DND-41 (cell line): ENCODE measurements around the gene GORAB.
A peak's percentile ranks its signal among the peaks of the same experiment; 100 is the strongest.

Source experiments
- ATAC-seq: fragments of 200-7000 bp; cut with Tn5 transposase; 3 replicates; pipeline ENCODE4 v1.9.1; 2021; ENCODE audit warnings: low read depth; ENCODE audit not compliant: insufficient read depth
- DNase-seq: peaks from one replicate; pipeline ENCODE4 v3.0.0-alpha.2; 2020
- H2AFZ ChIP-seq: 2 replicates; pipeline ENCODE4 v1.6.0; 2012; ENCODE audit warnings: low read depth, low read length
- H3K27ac ChIP-seq: 2 replicates; pipeline ENCODE4 v1.5.1; 2012; ENCODE audit warnings: low read length, inconsistent platforms
- H3K27me3 ChIP-seq: fragments of 200-600 bp; sonication (generic); 2 replicates; pipeline ENCODE4 v1.6.0; 2012; ENCODE audit warnings: low read length, mild to moderate bottlenecking, inconsistent platforms; ENCODE audit not compliant: insufficient read depth, poor library complexity
- H3K36me3 ChIP-seq: 2 replicates; pipeline ENCODE4 v1.5.1; 2012; ENCODE audit warnings: low read length, inconsistent platforms; ENCODE audit not compliant: insufficient read depth
- H3K4me1 ChIP-seq: 2 replicates; pipeline ENCODE4 v1.5.1; 2012; ENCODE audit warnings: mild to moderate bottlenecking, low read length; ENCODE audit not compliant: insufficient read depth
- H3K4me2 ChIP-seq: 2 replicates; pipeline ENCODE4 v1.6.0; 2012; ENCODE audit warnings: mild to moderate bottlenecking, moderate library complexity, low read length, inconsistent platforms; ENCODE audit not compliant: insufficient read depth
- H3K4me3 ChIP-seq, 2 experiments: fragments of 200-600 bp in 1 of 2; shearing (Covaris generic) in 1 of 2; 2 replicates each; pipeline ENCODE4 v1.5.1; 2012 to 2016; ENCODE audit warnings: inconsistent platforms in 2 of 2, low read length in 2 of 2, mild to moderate bottlenecking in 2 of 2, low read depth in 1 of 2, moderate library complexity in 1 of 2
- H3K79me2 ChIP-seq: 2 replicates; pipeline ENCODE4 v1.6.0; 2012; ENCODE audit warnings: low read length, inconsistent platforms; ENCODE audit not compliant: insufficient read depth
- H3K9ac ChIP-seq: 2 replicates; pipeline ENCODE4 v1.6.0; 2012; ENCODE audit warnings: low read depth, mild to moderate bottlenecking, inconsistent platforms, low read length, moderate library complexity
- H3K9me3 ChIP-seq: 2 replicates; pipeline ENCODE4 v1.5.1; 2012; ENCODE audit warnings: low read length, moderate library complexity, mild to moderate bottlenecking, inconsistent platforms; ENCODE audit not compliant: insufficient read depth, severe bottlenecking
- H4K20me1 ChIP-seq: 2 replicates; pipeline ENCODE4 v1.6.0; 2012; ENCODE audit warnings: low read length; ENCODE audit not compliant: insufficient read depth
- CTCF ChIP-seq: IDR thresholded peaks from 2 replicates; pipeline ENCODE4 v1.5.1; 2012; ENCODE audit warnings: borderline replicate concordance, low read length, moderate library complexity, mild to moderate bottlenecking; ENCODE audit not compliant: poor library complexity, severe bottlenecking; ENCODE audit errors: extremely low read depth
- EZH2 ChIP-seq: IDR thresholded peaks from 3 replicates; pipeline ENCODE4 v1.6.1; 2012; ENCODE audit warnings: borderline replicate concordance, low read depth, mild to moderate bottlenecking, moderate library complexity, low read length, inconsistent platforms; ENCODE audit not compliant: severe bottlenecking

GORAB gene

GRCh38 chr1:170559166-170559565, 27.2 kb downstream of the GORAB start:
- Histone ChIP-seq H2AFZ (no peak overlapping the region), H4K20me1 (no peaks in the 10 kb centered on the region), H3K9me3 (no peaks in the 10 kb centered on the region), H3K36me3 (peaks cover 6% of the 10 kb centered on the region; the same call in 1 of the 2 replicates), H3K9ac (no peak overlapping the region), H3K27ac (no peak overlapping the region), H3K4me1 (peaks cover 28% of the 10 kb centered on the region), H3K4me2 (no peak overlapping the region), H3K79me2 (no peaks in the 10 kb centered on the region), H3K4me3 (no peak overlapping the region), H3K27me3 (no peaks in the 10 kb centered on the region)
- ATAC-seq (no peak), DNase-seq (no peak)
- no peak for TF ChIP-seq CTCF
- no peak for TF ChIP-seq EZH2

DNA sequence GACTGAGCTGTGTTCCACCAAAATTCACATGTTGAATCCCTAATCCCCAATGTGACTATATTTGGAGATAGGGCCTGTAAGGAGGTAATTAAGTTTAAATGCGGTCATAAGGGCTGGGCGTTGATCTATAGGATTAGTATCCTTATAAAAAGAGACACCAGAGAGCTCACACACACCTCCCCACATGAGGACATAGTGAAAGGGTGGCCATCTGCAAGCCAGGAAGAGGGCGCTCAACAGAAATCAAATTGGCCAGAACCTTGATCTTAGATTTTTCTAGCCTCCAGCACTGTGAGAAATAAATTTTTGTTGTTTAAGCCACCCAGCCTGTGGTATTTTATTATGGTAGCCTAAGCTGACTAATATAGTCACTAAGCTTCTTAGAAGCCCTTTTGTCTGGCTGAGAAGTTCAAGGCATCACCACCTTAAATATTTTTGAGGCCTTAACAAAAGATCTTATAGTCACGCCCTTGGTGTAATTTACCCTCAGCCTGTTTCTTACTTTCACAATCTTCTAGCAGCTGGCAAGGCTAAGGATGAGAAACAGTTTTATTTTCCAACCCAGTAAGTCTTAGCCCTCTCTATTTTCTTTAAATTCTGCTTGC, 28.8 kb downstream of the GORAB start:
- ATAC-seq: no peak
- no peaks in the 10 kb centered on the region for H4K20me1 ChIP-seq
- no peak overlapping the region for H2AFZ ChIP-seq
- H3K79me2 ChIP-seq: no peaks in the 10 kb centered on the region
- no peak overlapping the region for H3K4me3 ChIP-seq
- H3K27ac ChIP-seq: peak overlapping the region; percentile 41; the same call in 1 of the 2 replicates
- TF ChIP-seq EZH2 (no peak), CTCF (no peak)
- DNase-seq: no peak
- no peaks in the 10 kb centered on the region for H3K36me3 ChIP-seq
- H3K4me2 ChIP-seq: no peak overlapping the region
- H3K9me3 ChIP-seq: no peaks in the 10 kb centered on the region
- no peaks in the 10 kb centered on the region for H3K27me3 ChIP-seq
- peaks cover 30% of the 10 kb centered on the region for H3K4me1 ChIP-seq
- no peak overlapping the region for H3K9ac ChIP-seq

DNA sequence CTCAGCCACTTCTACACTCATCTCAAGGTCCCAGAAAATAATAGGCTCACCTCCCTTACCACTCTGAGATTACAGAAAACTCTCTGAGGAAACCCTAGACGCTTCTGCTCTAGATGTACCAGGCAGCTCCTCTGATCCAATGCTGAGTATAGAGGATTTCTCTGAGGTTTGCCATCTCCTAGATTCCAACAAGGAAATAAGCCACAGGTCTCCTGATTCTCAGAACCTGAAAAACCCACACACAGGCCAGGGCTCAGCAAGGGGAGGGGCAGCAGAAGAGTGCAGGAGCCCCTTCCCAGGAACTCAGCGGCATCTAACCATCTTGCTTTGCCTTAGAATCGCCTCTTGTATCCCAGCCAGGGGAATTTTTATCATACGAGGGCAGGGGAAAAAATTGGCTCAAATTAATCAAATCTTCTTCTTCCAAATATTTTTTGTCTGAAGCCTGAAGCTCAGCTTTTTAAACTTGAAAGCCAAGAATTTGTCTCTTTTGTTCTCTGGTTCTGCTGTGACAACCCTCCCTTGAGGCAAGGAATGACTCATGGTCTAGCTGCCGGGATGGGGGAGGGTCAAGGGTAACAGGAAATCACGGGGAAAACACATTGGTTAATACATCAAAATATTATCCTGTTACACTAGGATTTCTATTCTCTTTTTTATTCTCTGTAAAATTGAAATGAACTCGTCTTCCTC, 30.8 kb downstream of the GORAB start:
- no peak for TF ChIP-seq CTCF
- TF ChIP-seq EZH2: no peak

More for the DNA sequence above, 30.8 kb downstream of the GORAB start:
- peak overlapping the region; percentile 47 for H3K9ac ChIP-seq
- H3K4me3 ChIP-seq: peak overlapping the region in 1 of 2 experiments; percentile 16; a peak in 1 of 4 replicates
- H2AFZ ChIP-seq: peak overlapping the region; percentile 66
- no peaks in the 10 kb centered on the region for H3K36me3 ChIP-seq
- H3K27me3 ChIP-seq: no peaks in the 10 kb centered on the region
- DNase-seq (peak; percentile 80), ATAC-seq (peak; percentile 85)
- no peaks in the 10 kb centered on the region for H3K79me2 ChIP-seq
- peak overlapping the region; percentile 56 for H3K4me2 ChIP-seq
- peak overlapping the region; percentile 77 for H3K27ac ChIP-seq
- no peaks in the 10 kb centered on the region for H3K9me3 ChIP-seq
- peaks cover 30% of the 10 kb centered on the region for H3K4me1 ChIP-seq
- H4K20me1 ChIP-seq: no peaks in the 10 kb centered on the region
